HL-60/S4 treated with retinoic acid at 250 ng/mL for 4 days and 3 days (cell line): ENCODE results near the gene NAE1.
"Not testable (repeated sequence)": the region's sequence is repeated elsewhere in the genome, so short reads cannot be mapped to it uniquely, and the experiment has no call there.

Source experiments
- in situ Hi-C: fragments of 300-500 bp; cut with MboI; formaldehyde crosslinking; loops from 2 replicates; pipeline ENCODE4 v1.7.0; 2022; ENCODE audit warnings: low sequenced_read_pairs

NAE1 gene

DNA sequence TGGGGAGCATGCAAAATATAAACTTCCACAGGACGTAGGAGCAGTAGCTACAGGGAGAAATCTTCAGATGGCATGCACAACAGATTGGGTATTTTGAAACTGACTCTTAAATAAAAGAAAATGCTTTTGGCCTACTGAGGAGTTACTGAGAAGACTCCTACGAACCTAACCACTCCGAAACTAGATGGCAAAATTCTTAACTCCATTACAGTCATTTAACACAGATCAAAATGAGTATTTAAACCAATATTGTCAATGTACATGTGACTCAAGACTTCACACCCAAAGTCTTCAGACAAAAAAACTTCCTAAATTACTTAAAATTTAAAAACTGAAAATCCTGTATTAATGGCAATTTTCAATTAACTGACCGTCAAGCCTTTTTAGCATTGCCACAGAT is 21.0 kb downstream of the NAE1 start:
- in situ Hi-C loops: no loop called here

DNA sequence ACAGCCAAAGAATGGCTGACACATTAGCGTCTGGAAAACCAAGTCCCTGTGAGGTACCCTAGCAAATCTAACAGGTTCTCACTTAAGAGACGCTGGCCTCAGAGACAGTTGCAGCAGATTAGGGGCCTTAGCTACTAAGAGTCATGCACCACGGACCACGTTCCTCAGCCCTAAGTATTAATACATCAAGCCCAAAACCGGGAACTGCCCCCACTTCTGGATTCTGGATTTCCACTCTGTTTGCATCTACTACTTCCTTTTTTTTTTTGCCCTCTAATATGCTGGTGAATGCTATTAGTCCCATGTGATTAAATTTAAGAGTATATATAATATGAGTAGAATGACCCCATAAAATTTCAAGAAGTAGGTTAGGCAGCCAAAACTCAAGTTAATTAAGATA is 28.6 kb downstream of the NAE1 start:
- in situ Hi-C loops: no loop called here

DNA sequence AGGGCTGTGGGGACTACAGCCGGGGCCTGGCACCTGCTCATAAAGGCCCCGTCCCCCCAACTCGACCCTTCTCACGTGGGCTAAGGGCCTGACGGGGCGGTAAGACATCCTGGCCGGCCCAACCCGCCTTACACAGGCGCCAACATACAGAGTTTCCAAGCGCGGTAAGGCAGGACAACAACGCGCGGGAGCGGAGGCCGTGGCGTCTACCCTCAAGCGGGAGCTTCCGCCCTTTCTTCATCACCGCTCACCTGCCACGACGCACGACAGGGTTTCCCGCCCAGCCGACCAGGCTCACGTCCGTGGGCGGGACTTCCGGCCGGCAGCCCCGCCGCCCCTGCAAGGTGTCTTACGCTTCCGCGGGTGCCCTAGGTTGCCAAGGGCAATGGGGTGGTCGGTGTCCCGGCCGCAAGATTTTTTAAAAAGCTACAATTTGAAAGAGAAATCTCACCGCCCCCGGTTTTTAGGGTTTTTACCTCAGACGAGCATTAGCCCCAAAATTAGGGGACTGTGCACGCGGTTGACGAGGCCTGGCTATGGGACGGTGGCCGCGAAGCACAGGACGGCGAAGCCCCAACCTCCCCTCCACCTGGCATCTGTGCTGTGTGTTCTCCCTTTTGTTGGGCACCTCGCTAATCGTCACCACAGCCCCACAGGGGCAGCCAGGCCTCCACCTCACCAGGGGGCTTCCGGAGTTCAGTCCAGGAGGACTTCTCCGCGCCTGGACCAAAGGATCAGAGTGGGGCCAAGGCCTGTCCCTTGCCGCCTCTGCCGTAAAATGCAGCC is 29.3 kb downstream of the NAE1 start, which contains the start of gene TERB1:
Gene TERB1, minus strand, starts transcription at position 265 of the 786 bp plus-strand sequence. CDS start 4,786 bp downstream, outside the sequence.
- in situ Hi-C loops: no loop called here

DNA sequence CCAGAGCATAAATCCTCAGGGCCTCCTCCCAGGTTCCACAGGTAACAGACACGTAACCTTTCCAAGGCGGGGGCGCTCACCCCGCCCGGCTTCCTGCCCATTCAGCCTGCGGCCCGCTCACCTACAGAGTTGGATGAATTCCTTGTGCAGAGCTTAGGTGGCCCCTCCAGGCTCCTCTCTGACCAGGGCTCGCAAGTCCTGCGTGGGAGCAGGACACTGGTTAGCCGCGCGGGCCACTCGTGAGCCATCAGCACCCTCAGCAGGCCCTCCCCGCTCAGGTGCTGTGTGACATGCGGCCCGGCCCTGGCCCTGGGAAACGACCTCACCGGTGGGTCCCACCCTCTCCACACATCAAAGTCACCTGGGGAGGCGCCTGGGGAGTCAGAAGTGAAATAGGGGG is 29.9 kb downstream of the NAE1 start:
- in situ Hi-C loops: no loop called here

DNA sequence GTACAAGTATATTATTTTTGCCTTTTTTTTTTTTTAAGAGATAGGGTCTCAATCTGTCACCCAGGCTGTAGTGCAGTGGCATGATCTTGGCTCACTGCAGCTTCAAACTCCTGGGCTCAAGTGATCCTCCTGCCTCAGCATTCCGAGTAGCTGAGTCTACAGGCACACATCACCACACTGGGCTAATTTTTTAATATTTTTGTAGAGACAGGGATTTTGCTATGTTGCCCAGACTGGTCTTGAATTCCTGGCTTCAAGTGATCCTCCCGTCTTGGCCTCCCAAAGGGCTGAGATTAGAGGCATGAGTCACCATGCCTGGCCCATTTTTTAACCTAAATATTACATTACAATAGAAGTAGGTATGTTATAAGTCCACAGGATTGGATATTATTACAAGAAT is 32.6 kb downstream of the NAE1 start:
- in situ Hi-C loops: no loop called here

DNA sequence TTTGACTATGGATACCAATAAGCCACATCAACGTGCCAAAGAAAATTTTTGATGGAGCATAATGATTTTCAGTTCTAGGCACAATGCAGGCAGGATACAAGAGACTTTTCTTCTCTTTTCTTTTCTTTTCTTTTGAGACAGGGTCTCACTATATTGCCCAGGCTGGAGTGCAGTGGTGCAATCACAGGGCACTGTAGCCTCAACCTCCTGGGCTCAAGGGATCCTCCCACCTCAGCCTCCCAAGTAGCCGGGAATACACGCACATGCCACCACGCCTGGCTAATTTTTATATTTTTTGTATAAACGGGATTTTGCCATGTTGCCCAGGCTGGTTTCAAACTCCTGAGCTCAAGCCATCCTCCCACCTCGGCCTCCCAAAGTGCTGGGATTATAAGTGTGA is 36.8 kb downstream of the NAE1 start:
- in situ Hi-C loops: not testable (repeated sequence)

DNA sequence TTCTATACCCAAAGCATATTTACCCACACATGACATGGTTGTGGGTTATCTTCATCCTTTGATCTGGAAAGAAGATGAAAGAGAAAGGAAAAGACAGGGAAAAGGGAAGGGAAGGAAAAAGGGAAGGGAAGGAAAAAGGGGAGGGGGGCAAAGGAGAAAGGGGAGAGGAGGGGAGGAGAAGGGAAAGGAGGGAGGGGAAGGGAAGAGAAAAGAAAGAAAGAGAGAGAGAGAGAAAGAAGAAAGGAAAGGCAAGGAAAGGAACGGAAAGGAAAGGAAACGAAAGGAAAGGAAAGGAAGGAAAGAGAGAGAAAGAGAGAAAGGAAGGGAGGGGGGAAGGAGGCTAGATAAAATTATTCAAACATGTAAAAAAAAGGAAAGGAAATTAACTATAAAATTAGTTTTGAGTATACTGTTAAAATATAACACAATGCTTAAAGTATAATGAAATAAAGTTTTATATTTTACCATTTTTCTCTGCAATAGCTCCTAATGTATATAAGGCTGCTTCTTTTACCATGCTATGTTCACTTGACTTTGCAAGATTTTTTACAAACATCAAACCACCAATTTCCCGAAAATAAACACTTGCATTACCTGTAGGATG is 40.5 kb downstream of the NAE1 start:
- in situ Hi-C loops: no loop called here

DNA sequence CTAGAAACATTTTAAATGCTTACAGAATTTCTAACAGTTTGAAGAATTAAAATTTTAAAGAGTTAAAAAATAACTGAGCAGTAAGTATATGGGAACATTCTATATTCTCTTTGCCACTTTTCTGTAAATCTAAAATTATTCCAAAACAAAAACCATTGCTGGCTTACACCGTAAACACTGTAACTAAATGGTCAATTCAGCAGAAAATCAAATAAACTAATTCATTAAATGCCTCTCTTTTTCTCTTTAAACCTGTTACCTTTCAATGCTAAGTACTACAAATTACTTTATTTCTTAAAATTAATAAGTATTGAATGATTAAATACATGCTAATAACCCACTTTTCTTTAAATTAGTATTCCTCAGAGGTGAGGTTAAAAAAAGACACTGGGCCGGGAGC is 43.3 kb downstream of the NAE1 start:
- in situ Hi-C loops: no loop called here

DNA sequence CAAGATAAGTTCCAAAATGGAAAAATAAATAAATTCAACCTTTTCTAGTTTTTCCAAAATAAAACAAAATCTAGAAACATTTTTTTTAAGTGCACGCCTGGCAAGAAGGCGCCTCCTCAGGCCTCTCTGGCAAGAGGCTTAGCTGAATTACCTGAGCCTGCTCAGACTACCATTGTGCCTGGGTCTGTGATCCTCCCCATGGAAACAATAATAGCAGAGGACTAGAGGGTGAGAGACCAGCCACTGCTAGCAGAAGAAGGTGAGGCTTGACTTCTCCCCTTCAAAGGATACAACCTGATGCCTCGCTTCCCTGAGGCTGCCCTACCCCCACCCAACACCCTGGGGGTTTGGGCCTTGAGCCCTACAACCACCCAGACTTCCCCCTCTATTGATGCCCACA is 44.2 kb downstream of the NAE1 start:
- in situ Hi-C loops: no loop called here

DNA sequence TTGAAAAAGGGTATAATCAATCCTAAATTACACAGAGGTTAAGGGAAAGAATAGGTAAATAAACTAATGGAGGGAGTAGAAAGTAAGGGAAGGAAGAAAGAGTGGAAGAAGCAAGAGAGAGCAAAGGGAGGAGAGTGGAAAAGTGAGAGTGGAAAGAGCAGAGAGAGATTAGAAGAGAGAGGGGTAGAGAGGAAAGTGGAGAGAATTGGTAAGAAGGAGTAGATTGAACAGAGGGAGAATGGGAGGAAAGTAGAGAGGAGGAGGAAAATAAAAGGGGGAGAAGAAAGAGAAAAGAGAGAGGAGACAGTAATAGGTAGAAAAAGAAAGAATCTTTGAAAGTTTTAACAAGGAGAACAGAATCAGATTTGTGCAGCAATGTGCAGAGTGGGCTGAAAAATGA is 54.3 kb downstream of the NAE1 start:
- in situ Hi-C loops: no loop called here

DNA sequence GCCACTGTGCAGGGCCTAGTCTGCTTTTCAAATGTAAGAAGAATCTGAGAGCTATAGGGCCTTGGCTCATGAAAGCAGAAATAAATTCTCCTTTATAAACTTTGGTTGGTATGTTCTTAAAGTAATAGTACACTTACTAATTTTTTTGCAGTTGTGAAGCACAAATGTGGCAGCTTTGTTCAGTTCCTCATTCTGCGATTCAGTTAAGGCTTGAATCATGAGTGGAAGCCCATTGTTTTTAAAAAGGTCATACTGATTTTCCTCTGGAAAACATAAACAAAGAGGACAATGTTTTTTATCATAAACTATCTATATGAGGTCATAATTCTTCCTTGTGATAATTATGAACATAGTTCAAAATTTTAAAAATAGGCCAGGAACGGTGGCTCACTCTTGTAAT is 55.8 kb downstream of the NAE1 start:
- in situ Hi-C loops: no loop called here

DNA sequence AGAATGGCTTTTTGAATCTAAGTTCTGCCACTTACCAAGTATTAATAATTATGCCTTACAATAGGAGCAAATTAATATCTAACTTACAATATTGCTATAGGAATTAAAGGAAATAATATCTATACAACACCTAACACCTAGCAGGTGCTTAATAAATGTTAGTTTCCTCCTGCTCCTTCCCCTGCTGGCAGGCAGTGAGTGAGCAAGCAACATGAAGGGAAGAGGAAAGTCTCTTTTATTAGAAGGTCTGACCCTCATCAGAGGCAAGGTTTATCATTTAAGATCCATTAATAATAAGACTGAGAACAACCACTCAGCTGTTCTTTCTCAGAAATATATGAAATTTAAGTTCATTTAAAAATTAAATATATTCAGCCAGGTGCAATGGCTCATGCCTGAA is 72.7 kb downstream of the NAE1 start:
- in situ Hi-C loops: no loop called here

DNA sequence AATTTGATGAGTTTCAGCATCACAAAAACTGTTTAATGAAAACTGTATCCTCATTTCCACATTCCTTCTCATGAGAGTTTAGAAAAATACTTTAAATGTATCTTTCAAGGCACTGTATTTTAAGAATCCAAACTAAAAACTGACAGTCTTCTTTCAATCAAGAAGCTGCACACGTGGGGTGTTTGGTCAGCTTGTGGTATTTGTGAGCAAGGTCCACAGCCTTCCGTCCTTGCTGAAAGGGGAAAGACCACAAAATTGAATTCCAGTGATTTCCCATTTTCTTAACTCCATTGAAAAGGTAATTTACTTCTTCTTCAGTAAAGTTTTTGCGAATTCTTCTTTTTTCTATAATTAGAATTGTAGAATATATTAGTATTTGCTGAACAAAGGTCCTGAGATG is 76.0 kb downstream of the NAE1 start:
- in situ Hi-C loops: no loop called here

DNA sequence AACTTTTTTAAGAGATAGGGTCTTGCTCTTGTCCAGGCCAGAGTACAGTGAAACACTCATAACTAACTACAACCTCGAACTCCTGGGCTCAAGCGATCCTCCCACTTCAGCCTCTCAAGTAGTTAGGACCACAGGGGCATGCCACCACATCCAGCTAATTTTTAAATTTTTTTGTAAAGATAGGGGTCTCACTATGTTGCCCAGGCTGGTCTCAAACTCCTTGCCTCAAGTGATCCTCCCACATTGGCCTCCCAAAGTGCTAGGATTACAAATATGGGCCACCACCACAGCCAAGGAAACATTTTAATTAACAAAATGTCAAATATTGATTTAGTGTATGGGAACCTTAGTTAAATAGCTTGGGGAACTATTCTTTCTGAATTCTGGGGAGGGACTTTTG is 76.6 kb downstream of the NAE1 start:
- in situ Hi-C loops: no loop called here

DNA sequence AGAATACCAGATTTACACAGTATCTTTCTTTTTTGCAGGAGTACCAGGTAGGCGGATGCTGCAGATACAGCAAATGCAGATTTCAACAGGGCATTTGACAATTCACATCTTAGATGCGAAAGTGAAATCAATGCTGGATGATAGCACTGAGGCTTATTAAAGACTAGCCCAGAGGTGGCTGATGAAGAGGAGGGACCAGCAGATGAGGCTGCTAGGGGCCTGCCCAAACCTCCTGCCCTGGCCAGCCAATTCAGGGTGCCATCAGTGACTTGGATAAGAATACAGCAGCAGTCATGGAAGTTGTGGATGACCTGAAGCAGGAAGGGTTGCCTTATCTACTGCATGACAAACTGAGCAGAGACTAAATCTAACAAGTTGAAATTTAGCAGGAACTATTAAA is 77.8 kb downstream of the NAE1 start:
- in situ Hi-C loops: no loop called here
